Ovary (tissue), 9 donors: ENCODE results near the gene JDP2. TPM values are rescaled to one million over a fixed set of nuclear protein-coding genes. Genes with fewer than 3 reads are reported as not detected.

ENCODE experiments used
- DNase-seq, 5 donors: peaks; one replicate each; pipeline ENCODE4 v3.0.0-alpha.2; 2019 to 2020
- H3K27ac ChIP-seq, 2 donors: fragments of 200-600 bp; one replicate each; pipeline versions ENCODE4 v1.5.1 to v1.8.0; 2019 to 2022
- H3K27me3 ChIP-seq: fragments of 200-600 bp; one replicate; pipeline ENCODE4 v1.8.0; 2022
- H3K36me3 ChIP-seq: fragments of 200-600 bp; sonication (generic); one replicate; pipeline ENCODE4 v1.5.1; 2019
- H3K4me1 ChIP-seq: one replicate; pipeline ENCODE4 v1.8.1; 2013; ENCODE audit warnings: mild to moderate bottlenecking, moderate library complexity; ENCODE audit not compliant: insufficient read depth
- H3K4me3 ChIP-seq: fragments of 200-600 bp; sonication (generic); one replicate; pipeline ENCODE4 v1.5.1; 2017
- H3K9me3 ChIP-seq, 2 donors: fragments of 200-600 bp in 1 of 2; sonication (generic) in 1 of 2; one replicate each; pipeline versions ENCODE4 v1.5.1 to v1.8.1; 2013 to 2019; ENCODE audit warnings: mild to moderate bottlenecking in 1 of 2, moderate library complexity in 1 of 2
- EP300 ChIP-seq: sonication (generic); formaldehyde crosslinking; IDR thresholded peaks from one replicate; pipeline ENCODE4 v1.6.1; 2017; ENCODE audit warnings: antibody characterized with exemption
- POLR2A ChIP-seq: fragments of 450-650 bp; IDR thresholded peaks from one replicate; pipeline ENCODE4 v1.6.1; 2017; ENCODE audit warnings: antibody characterized with exemption, mild to moderate bottlenecking, moderate library complexity
- WGBS, 3 donors: extraction: QIAGEN DNeasy Blood & Tissue Kit in 1 of 3; methylation state at CpG; one replicate each; pipeline versions ENCODE4 v1.1.5 to v1.1.7; 2013 to 2017; 5-methylcytosine and 5-hydroxymethylcytosine counted together
- intact Hi-C, 4 donors: fragments of 100-400 bp; cut with DNase I; formaldehyde crosslinking; loops; one replicate each; pipeline versions ENCODE4 v1.11.0 to v1.15.1; 2022 to 2023
- polyA plus RNA-seq, 2 donors: library from polyadenylated mRNA; stranded (reverse); fragments of 200-250 nt in 1 of 2; fragments of 350-450 nt in 1 of 2; fragmentation: Illumina TruSeq in 1 of 2; extraction: RNeasy Lipid Tissue Mini Kit (QIAGEN cat#74804) in 1 of 2; gene quantifications; one replicate each; pipeline ENCODE4 v1.2.3, GENCODE V29; 2013 to 2014
- total RNA-seq, 7 donors: library from RNA; depleted of rRNA in 2 of 7; stranded (reverse); fragments of >200 nt in 2 of 7; fragmentation: NEBNext Ultra II Directional in 3 of 7; extraction: Animal tissue kit (Norgen Biotek cat#: 25700) in 3 of 7; gene quantifications; one replicate each; pipeline versions ENCODE4 v1.1.0 to v1.2.4, GENCODE V29; 2016 to 2023
- TF ChIP-seq, protein P1 (sequence below), 3 donors: fragments of 450-650 bp in 2 of 3; fragments of 200-600 bp in 1 of 3; IDR thresholded peaks; one replicate each; pipeline versions ENCODE4 v1.5.1 to v1.8.0; 2016 to 2022; ENCODE audit warnings: antibody characterized with exemption in 3 of 3, mild to moderate bottlenecking in 1 of 3
- donor health status: DM: no; HTN: no; CAD: no; lungs with moderate emphysema.
- donor health status: DM: no; HTN: no; CAD: no.
- donor health status: Bipolar disorder and iron deficiency.
- donor health status: DM: yes; HTN: yes; CAD: no.
- donor health status: DM: no; HTN: no; CAD: no.
- donor health status: DM: yes; HTN: yes; CAD: no.

The JDP2 gene
- total and polyA plus RNA-seq, 9 donors = 16.2 to 89.9 (median 26.8) TPM

DNA sequence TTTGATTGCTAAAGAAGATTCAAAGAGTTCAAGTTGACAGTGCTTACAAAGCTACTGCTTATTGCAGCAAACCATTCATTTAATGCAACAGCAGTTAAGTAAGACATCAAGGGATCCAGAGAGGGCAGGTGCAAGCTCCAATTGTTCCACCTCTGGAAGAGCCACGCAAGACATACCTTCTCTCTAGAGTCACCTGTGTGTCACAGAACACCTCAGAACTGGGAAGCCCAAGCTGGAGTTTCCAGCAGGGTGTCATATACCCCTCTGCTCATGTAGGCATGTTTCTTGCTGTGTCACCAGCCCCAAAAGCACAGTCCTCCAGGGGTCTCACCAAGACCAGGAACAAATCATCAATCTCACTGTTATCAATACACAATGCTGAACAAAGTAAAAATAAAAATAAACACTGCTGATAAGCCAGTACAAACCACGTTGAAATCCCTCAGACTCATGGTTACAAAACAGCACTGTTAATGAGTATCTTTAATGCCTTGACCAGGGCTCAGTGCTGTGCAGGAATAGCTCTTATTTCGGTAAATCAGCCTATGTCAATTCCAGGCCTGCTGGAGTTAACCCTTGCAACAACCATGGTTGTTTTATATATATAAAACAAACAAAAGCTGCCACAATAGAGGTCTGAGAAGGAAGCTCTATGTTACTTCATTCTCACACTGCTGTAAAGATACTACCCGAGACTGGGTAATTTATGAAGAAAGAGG is 57.0 kb downstream of the JDP2 start:
- Histone ChIP-seq H3K27me3 (no peaks in the 10 kb centered on the region), H3K36me3 (no peaks in the 10 kb centered on the region), H3K4me3 (no peak overlapping the region), H3K27ac (no peak overlapping the region), H3K4me1 (no peaks in the 10 kb centered on the region), H3K9me3 (no peaks in the 10 kb centered on the region)
- WGBS, 3 donors = 48 to 56% (median 48%) methylated on average over 4 of the region's 4 CpGs
- intact Hi-C loops = loop anchor here (2.0 to 10.0 kb wide), 5 partner anchors 174 to 360 kb away; partner anchors contain the start of gene NEK9 (in 2 of the 4)
- no peak for TF ChIP-seq EP300
- TF ChIP-seq, protein P1, sequence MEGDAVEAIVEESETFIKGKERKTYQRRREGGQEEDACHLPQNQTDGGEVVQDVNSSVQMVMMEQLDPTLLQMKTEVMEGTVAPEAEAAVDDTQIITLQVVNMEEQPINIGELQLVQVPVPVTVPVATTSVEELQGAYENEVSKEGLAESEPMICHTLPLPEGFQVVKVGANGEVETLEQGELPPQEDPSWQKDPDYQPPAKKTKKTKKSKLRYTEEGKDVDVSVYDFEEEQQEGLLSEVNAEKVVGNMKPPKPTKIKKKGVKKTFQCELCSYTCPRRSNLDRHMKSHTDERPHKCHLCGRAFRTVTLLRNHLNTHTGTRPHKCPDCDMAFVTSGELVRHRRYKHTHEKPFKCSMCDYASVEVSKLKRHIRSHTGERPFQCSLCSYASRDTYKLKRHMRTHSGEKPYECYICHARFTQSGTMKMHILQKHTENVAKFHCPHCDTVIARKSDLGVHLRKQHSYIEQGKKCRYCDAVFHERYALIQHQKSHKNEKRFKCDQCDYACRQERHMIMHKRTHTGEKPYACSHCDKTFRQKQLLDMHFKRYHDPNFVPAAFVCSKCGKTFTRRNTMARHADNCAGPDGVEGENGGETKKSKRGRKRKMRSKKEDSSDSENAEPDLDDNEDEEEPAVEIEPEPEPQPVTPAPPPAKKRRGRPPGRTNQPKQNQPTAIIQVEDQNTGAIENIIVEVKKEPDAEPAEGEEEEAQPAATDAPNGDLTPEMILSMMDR (IDR thresholded peaks at IDR 0.05) = no peak
- TF ChIP-seq POLR2A = no peak
- no peak for DNase-seq

DNA sequence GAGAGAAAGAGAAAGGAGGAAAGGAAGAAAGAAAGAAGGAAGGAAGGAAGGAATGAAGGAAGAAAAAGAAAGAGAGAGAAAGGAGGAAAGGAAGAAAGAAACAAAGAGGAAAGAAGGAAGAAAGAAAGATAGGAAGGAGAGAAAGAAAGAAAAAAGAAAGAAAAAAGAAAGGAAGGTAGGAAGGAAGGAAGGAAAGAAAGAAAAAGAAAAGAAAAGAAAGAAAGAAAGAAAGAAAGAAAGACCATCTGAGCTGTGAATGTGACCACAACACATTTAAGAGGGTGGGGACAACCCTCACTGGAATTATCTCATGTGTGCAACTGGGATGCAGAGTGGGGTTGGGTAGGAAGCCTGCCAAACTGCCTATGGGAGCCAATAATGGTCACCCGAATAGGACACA is 58.5 kb downstream of the JDP2 start:
- 66 to 81% (median 69%) methylated on average over 1 of the region's 1 CpG for WGBS, 3 donors
- no peak for DNase-seq
- Histone ChIP-seq H3K27ac (no peak overlapping the region), H3K9me3 (no peaks in the 10 kb centered on the region), H3K4me3 (no peak overlapping the region), H3K27me3 (no peaks in the 10 kb centered on the region), H3K4me1 (no peaks in the 10 kb centered on the region), H3K36me3 (no peaks in the 10 kb centered on the region)
- no peak for TF ChIP-seq EP300
- TF ChIP-seq, protein P1 (IDR thresholded peaks at IDR 0.05) = no peak
- no peak for TF ChIP-seq POLR2A
- intact Hi-C loops = loop anchor here (2.0 to 10.0 kb wide), 5 partner anchors 178 to 362 kb away; partner anchors contain the start of gene NEK9 (in 2 of the 4)

DNA sequence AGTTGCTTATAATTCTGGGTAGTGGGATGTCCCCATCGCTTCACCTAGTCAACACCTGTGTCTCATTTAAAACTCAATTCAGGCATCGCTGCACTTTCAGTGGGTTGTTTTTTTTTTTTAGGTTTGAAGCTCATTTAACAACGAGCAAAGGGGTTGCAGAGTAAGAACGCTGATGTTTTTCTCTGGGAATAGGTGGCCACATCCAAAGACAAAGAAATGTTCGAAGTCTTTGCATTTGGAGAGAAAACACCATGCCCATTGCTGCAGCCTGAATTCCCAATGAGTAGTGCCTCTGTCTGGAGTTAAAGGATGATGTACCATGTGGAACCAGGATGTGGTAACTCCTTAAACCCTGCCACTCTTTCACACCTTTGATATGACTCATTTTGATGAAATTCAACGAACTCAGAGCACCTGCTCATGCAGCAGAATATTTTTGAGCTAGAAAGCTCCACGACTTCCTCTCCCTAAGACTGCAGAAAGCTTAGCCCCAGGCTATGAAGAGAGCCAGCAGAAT is 59.4 kb downstream of the JDP2 start:
- no peak overlapping the region for H3K4me3 ChIP-seq
- DNase-seq = no peak
- H3K9me3 ChIP-seq = no peaks in the 10 kb centered on the region
- no peaks in the 10 kb centered on the region for H3K4me1 ChIP-seq
- intact Hi-C loops = loop anchor here (2.0 to 10.0 kb wide), 5 partner anchors 178 to 362 kb away; partner anchors contain the start of gene NEK9 (in 2 of the 4)
- H3K27me3 ChIP-seq = no peaks in the 10 kb centered on the region
- H3K27ac ChIP-seq = no peak overlapping the region
- WGBS, 3 donors = 71 to 76% (median 75%) methylated on average over 7 of the region's 7 CpGs
- no peak for TF ChIP-seq EP300
- TF ChIP-seq, protein P1 (IDR thresholded peaks at IDR 0.05) = no peak
- TF ChIP-seq POLR2A = no peak
- no peaks in the 10 kb centered on the region for H3K36me3 ChIP-seq

DNA sequence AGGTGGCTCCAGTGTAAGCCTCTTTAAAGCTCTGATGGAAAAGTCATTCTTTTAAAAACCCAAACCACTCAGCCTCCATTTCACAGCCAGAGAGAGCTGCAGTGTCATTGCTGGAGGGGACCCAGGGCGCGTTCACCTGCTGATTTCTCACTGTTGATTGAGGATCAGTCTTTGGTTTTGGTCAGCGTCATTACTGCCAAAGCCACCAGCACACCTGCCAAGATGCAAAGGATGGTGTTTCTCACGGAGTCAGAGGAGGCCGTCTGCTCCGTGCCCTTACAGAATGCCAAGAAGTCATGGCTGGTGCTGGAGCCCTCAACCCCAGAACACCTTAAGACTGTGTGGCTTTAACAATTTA is 61.6 kb downstream of the JDP2 start:
- TF ChIP-seq POLR2A (no peak), EP300 (no peak)
- H3K4me3 ChIP-seq = no peak overlapping the region
- no peaks in the 10 kb centered on the region for H3K9me3 ChIP-seq
- DNase-seq = no peak
- WGBS, 3 donors = 88 to 93% (median 92%) methylated on average over 6 of the region's 6 CpGs
- H3K27ac ChIP-seq = no peak overlapping the region
- H3K4me1 ChIP-seq = no peaks in the 10 kb centered on the region
- H3K27me3 ChIP-seq = no peaks in the 10 kb centered on the region
- no peaks in the 10 kb centered on the region for H3K36me3 ChIP-seq
- intact Hi-C loops = loop anchor here (5.0 to 10.0 kb wide), 4 partner anchors 182 to 365 kb away; partner anchors contain the start of gene NEK9 (in 2 of the 4)

DNA sequence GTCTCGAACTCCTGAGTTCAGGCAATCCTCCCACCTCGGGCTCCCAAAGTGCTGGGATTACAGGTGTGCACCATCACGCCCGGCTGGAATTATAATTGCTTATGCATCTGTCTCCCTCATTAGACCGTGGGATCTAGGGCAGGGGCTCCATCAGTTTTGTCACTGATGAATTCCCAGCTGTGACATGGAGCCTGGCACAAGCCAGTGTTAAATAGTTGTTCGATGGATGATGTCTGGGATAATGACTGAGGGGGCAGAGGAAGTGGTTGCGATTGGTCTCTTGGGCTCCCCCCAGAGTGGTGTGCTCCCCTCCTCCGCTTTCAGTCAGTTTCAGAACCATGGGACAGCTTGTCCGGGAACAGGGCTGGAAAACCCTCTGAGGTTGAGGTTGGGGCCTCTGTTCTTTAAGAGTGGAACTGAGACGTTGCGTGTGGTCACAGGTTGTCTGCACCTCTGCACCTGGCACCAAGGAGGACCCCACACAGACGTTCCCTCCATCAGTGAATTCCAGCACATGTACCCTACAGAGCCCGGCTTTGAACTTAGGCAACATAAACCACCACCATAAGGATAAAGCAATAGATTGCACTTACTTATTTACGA is 63.7 kb downstream of the JDP2 start:
- Histone ChIP-seq H3K36me3 (no peaks in the 10 kb centered on the region), H3K27ac (no peak overlapping the region), H3K9me3 (no peaks in the 10 kb centered on the region), H3K4me3 (no peak overlapping the region), H3K4me1 (no peaks in the 10 kb centered on the region), H3K27me3 (no peaks in the 10 kb centered on the region)
- DNase-seq = no peak
- intact Hi-C loops = no loop called here
- WGBS, 3 donors = 72 to 84% (median 77%) methylated on average over 14 of the region's 14 CpGs
- no peak for TF ChIP-seq EP300
- TF ChIP-seq POLR2A = no peak
- TF ChIP-seq, protein P1 (IDR thresholded peaks at IDR 0.05) = no peak
